ENCODE results near the gene ZNF599. TPM values are rescaled to one million over a fixed set of nuclear protein-coding genes. Genes with fewer than 3 reads are reported as not detected.

ZNF599 gene
- total and polyA plus RNA-seq, 2 donors from 2014 or later: 8.9 to 14.2 TPM

DNA sequence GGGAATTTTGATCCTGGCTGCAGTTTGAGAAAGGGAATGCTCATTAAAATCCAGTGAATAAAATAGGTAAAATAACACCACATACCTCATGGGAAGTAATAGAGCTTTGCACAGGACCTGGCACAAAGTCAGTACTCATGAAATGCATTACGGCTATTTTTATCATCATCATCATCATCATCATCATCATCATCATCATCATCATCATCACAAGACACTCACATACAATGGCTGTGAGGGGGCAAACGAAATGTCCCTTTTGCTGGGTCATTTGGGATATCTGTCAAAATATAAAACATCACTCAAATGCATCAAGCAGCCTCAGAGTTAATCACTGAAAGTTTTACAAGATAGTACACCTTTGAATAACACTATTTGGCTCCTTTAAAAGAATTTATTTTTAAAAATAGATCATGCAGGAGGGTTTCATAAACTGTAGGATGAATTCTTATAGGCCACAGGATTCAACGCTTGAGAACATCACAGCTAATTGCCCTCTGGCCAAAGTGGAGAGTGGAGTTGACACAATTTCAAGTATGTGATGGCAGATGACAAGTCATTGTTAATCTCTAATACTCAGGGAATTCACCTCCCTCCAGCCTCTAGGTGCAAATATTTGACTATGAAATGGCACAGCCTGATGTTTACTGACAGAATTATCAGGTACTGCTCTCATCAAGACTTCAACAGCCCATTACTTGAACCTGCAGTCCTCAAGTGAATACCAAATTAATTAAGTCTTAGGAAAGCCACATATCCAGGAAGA lies 14.2 kb upstream of the ZNF599 start:
- no peaks in the 10 kb centered on the region for H3K4me1 ChIP-seq (ENCODE audit: control insufficient read depth in 2 of 3, insufficient read depth in 2 of 3, low read depth in 1 of 3, low read length in 3 of 3)
- FAIRE-seq (no peak), DNase-seq (no peak)
- TF ChIP-seq, protein P1, sequence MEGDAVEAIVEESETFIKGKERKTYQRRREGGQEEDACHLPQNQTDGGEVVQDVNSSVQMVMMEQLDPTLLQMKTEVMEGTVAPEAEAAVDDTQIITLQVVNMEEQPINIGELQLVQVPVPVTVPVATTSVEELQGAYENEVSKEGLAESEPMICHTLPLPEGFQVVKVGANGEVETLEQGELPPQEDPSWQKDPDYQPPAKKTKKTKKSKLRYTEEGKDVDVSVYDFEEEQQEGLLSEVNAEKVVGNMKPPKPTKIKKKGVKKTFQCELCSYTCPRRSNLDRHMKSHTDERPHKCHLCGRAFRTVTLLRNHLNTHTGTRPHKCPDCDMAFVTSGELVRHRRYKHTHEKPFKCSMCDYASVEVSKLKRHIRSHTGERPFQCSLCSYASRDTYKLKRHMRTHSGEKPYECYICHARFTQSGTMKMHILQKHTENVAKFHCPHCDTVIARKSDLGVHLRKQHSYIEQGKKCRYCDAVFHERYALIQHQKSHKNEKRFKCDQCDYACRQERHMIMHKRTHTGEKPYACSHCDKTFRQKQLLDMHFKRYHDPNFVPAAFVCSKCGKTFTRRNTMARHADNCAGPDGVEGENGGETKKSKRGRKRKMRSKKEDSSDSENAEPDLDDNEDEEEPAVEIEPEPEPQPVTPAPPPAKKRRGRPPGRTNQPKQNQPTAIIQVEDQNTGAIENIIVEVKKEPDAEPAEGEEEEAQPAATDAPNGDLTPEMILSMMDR (IDR thresholded peaks at IDR 0.05; ENCODE audit: borderline replicate concordance, extremely low read depth, insufficient read depth): no peak
- H3K36me3 ChIP-seq (ENCODE audit: control insufficient read depth in 2 of 3, insufficient read depth in 3 of 3, low read length in 3 of 3): no peaks in the 10 kb centered on the region
- intact Hi-C loops (cut with DNase I): no loop called here
- no peak overlapping the region for H3K9ac ChIP-seq (ENCODE audit: low read length in 3 of 3)
- H3K27me3 ChIP-seq (ENCODE audit: control insufficient read depth, insufficient read depth, low read length): no peaks in the 10 kb centered on the region
- no peaks in the 10 kb centered on the region for H3K9me3 ChIP-seq (ENCODE audit: control insufficient read depth in 2 of 3, insufficient read depth in 1 of 3, low read length in 3 of 3)
- no peak overlapping the region for H3K27ac ChIP-seq (ENCODE audit: low read depth in 2 of 2, low read length in 2 of 2)
- H3K4me3 ChIP-seq (ENCODE audit: low read length in 3 of 3): no peak overlapping the region

DNA sequence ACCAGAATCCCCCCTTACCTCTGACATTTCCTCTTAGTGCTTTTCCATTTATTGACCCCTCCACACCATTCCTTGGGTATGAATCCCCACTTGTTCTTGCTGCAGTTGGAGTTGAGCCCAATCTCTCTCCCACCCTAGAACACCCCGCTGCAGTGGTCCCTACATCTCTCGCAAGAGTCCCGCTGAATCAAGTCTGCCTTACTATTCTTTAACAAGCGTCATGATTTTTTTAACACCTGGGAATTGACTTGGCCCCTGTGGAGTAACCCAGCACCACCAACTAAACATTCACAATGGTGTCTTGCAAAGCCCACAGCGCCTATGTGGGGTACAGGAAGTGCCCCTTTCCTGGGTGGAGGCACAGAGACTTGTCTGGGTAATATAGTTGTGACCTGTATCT lies 13.2 kb upstream of the ZNF599 start:
- Histone ChIP-seq H3K9ac (ENCODE audit: low read length in 3 of 3) (no peak overlapping the region), H3K27me3 (ENCODE audit: control insufficient read depth, insufficient read depth, low read length) (no peaks in the 10 kb centered on the region), H3K9me3 (ENCODE audit: control insufficient read depth in 2 of 3, insufficient read depth in 1 of 3, low read length in 3 of 3) (no peaks in the 10 kb centered on the region), H3K36me3 (ENCODE audit: control insufficient read depth in 2 of 3, insufficient read depth in 3 of 3, low read length in 3 of 3) (no peaks in the 10 kb centered on the region), H3K4me3 (ENCODE audit: low read length in 3 of 3) (no peak overlapping the region), H3K27ac (ENCODE audit: low read depth in 2 of 2, low read length in 2 of 2) (no peak overlapping the region), H3K4me1 (ENCODE audit: control insufficient read depth in 2 of 3, insufficient read depth in 2 of 3, low read depth in 1 of 3, low read length in 3 of 3) (no peaks in the 10 kb centered on the region)
- TF ChIP-seq, protein P1 (IDR thresholded peaks at IDR 0.05; ENCODE audit: borderline replicate concordance, extremely low read depth, insufficient read depth): no peak
- intact Hi-C loops (cut with DNase I): no loop called here
- FAIRE-seq (no peak), DNase-seq (no peak)

DNA sequence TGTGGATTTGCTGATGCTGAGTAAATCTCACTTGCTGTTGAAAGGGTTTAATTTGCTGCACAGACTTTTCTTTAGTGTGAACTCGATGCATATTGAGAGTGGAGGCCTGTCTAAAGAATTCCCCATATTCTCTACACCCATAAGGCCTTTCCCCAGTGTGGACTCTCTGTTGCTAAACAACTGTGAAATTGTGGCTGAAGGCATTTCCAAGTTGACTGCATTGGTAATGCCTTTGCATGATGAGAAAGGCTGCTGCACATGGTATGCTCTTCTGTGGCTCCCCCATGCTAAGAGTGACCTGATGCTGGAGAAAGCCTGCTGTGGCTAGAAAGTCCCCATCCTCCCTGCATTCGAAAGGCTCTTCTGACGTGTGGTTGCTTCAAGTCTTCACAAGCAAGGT lies 6.6 kb upstream of the ZNF599 start:
- no peak for FAIRE-seq
- TF ChIP-seq, protein P1 (IDR thresholded peaks at IDR 0.05; ENCODE audit: borderline replicate concordance, extremely low read depth, insufficient read depth): no peak
- intact Hi-C loops (cut with DNase I): no loop called here
- Histone ChIP-seq H3K4me3 (ENCODE audit: low read length in 3 of 3) (no peak overlapping the region), H3K27me3 (ENCODE audit: control insufficient read depth, insufficient read depth, low read length) (no peaks in the 10 kb centered on the region), H3K27ac (ENCODE audit: low read depth in 2 of 2, low read length in 2 of 2) (no peak overlapping the region), H3K9ac (ENCODE audit: low read length in 3 of 3) (no peak overlapping the region), H3K36me3 (ENCODE audit: control insufficient read depth in 2 of 3, insufficient read depth in 3 of 3, low read length in 3 of 3) (no peaks in the 10 kb centered on the region), H3K4me1 (ENCODE audit: control insufficient read depth in 2 of 3, insufficient read depth in 2 of 3, low read depth in 1 of 3, low read length in 3 of 3) (no peaks in the 10 kb centered on the region), H3K9me3 (ENCODE audit: control insufficient read depth in 2 of 3, insufficient read depth in 1 of 3, low read length in 3 of 3) (peaks cover 0 to 4% (median under 1%) of the 10 kb centered on the region in 3 donors)
- DNase-seq: no peak

Measured in kidney (tissue), 14 donors.